Aorta (tissue), 5 donors: Measurements from ENCODE around the gene FOXO6. TPM values are rescaled to one million over a fixed set of nuclear protein-coding genes. Genes with fewer than 3 reads are reported as not detected.
"Not testable (repeated sequence)": the region's sequence is repeated elsewhere in the genome, so short reads cannot be mapped to it uniquely, and the experiment has no call there.

Experiments
- ATAC-seq: fragments of 200-7000 bp; cut with Tn5 transposase; one replicate; pipeline ENCODE4 v1.9.1; 2022; ENCODE audit warnings: moderate library complexity; ENCODE audit not compliant: low FRiP score
- DNase-seq, 2 donors: peaks; one replicate each; pipeline ENCODE4 v3.0.0-alpha.2; 2020
- H3K27ac ChIP-seq, 2 donors: one replicate each; pipeline ENCODE4 v1.5.1; 2013; ENCODE audit warnings: low read length in 2 of 2, mild to moderate bottlenecking in 2 of 2, moderate library complexity in 2 of 2, control low read depth in 1 of 2, inconsistent platforms in 1 of 2, low read depth in 1 of 2
- H3K27me3 ChIP-seq, 2 donors: one replicate each; pipeline ENCODE4 v1.6.1; 2013; ENCODE audit warnings: control low read depth in 1 of 2, low read length in 1 of 2, mild to moderate bottlenecking in 1 of 2, moderate library complexity in 1 of 2; ENCODE audit not compliant: insufficient read depth in 2 of 2, control insufficient read depth in 1 of 2
- H3K36me3 ChIP-seq, 2 donors: one replicate each; pipeline ENCODE4 v1.6.1; 2013; ENCODE audit warnings: control low read depth in 1 of 2, low read length in 1 of 2, mild to moderate bottlenecking in 1 of 2; ENCODE audit not compliant: insufficient read depth in 2 of 2, control insufficient read depth in 1 of 2
- H3K4me1 ChIP-seq, 2 donors: one replicate each; pipeline ENCODE4 v1.6.1; 2013; ENCODE audit warnings: low read length in 2 of 2, control low read depth in 1 of 2, mild to moderate bottlenecking in 1 of 2, moderate library complexity in 1 of 2; ENCODE audit not compliant: insufficient read depth in 2 of 2, control insufficient read depth in 1 of 2
- H3K4me3 ChIP-seq, 2 donors: one replicate each; pipeline ENCODE4 v1.5.1; 2013; ENCODE audit warnings: low read length in 2 of 2, control low read depth in 1 of 2, mild to moderate bottlenecking in 1 of 2
- H3K9me3 ChIP-seq: one replicate; pipeline ENCODE4 v1.6.1; 2013; ENCODE audit warnings: mild to moderate bottlenecking, low read length; ENCODE audit not compliant: control insufficient read depth
- WGBS, 2 donors: extraction: QIAGEN DNeasy Blood & Tissue Kit; methylation state at CpG; one replicate each; pipeline ENCODE4 v1.1.7; 2013; 5-methylcytosine and 5-hydroxymethylcytosine counted together
- intact Hi-C, 2 donors: fragments of 100-400 bp; cut with DNase I; formaldehyde crosslinking; loops; one replicate each; pipeline versions ENCODE4 v1.14.2 to v1.15.0; 2022
- polyA plus RNA-seq, 2 donors: library from polyadenylated mRNA; stranded (reverse); fragments of 200-250 nt; gene quantifications; one replicate each; pipeline ENCODE4 v1.2.3, GENCODE V29; 2013
- total RNA-seq, 2 donors: library from RNA; stranded (reverse); fragmentation: NEBNext Ultra II Directional; extraction: Animal tissue kit (Norgen Biotek cat#: 25700); gene quantifications; one replicate each; pipeline ENCODE4 v1.2.1, GENCODE V29; 2021
- donor health status: healthy with polysubstance abuse.
- donor health status: Bipolar disorder and iron deficiency.
- donor health status: DM: no; HTN: no; CAD: no.
- donor health status: DM: no; HTN: no; CAD: no.
- donor health status: DM: yes; HTN: yes; CAD: no.

The FOXO6 gene
- total and polyA plus RNA-seq, 4 donors: 0.13 to 3.3 (median 0.91) TPM

GRCh38 chr1:41328001-41328615 lies 33.1 kb upstream of the FOXO6 start:
- Histone ChIP-seq H3K27me3 (no peaks in the 10 kb centered on the region), H3K4me3 (no peak overlapping the region), H3K27ac (no peak overlapping the region), H3K36me3 (no peaks in the 10 kb centered on the region), H3K9me3 (no peaks in the 10 kb centered on the region), H3K4me1 (no peaks in the 10 kb centered on the region)
- intact Hi-C loops: no loop called here
- DNase-seq (no peak), ATAC-seq (no peak)
- 86 to 88% methylated on average over 7 of the region's 7 CpGs for WGBS, 2 donors

GRCh38 chr1:41328780-41329640 lies 32.2 kb upstream of the FOXO6 start:
- Histone ChIP-seq H3K4me3 (no peak overlapping the region), H3K9me3 (no peaks in the 10 kb centered on the region), H3K4me1 (no peaks in the 10 kb centered on the region), H3K27me3 (no peaks in the 10 kb centered on the region), H3K27ac (no peak overlapping the region), H3K36me3 (no peaks in the 10 kb centered on the region)
- intact Hi-C loops: no loop called here
- 94 to 95% methylated on average over 6 of the region's 6 CpGs for WGBS, 2 donors
- DNase-seq (no peak), ATAC-seq (no peak)

- intact Hi-C loops: no loop called here
- ATAC-seq: peak; percentile 7
- H3K4me1 ChIP-seq: no peaks in the 10 kb centered on the region
- H3K9me3 ChIP-seq: no peaks in the 10 kb centered on the region
- 90% methylated on average over 11 of the region's 11 CpGs for WGBS, 2 donors
- no peak overlapping the region for H3K27ac ChIP-seq
- DNase-seq: no peak
- no peak overlapping the region for H3K4me3 ChIP-seq
- H3K27me3 ChIP-seq: no peaks in the 10 kb centered on the region
- no peaks in the 10 kb centered on the region for H3K36me3 ChIP-seq
These were observed 31.3 kb upstream of the FOXO6 start for GRCh38 chr1:41329662-41330587.

GRCh38 chr1:41330588-41331545 lies 30.4 kb upstream of the FOXO6 start:
- ATAC-seq: no peak
- H3K4me1 ChIP-seq: no peaks in the 10 kb centered on the region
- intact Hi-C loops: no loop called here
- no peaks in the 10 kb centered on the region for H3K27me3 ChIP-seq
- no peak for DNase-seq
- 77 to 80% methylated on average over 17 of the region's 17 CpGs for WGBS, 2 donors
- no peak overlapping the region for H3K27ac ChIP-seq
- no peaks in the 10 kb centered on the region for H3K36me3 ChIP-seq
- H3K4me3 ChIP-seq: no peak overlapping the region
- no peaks in the 10 kb centered on the region for H3K9me3 ChIP-seq

GRCh38 chr1:41331546-41331917 lies 29.7 kb upstream of the FOXO6 start:
- no peak for DNase-seq
- no peak for ATAC-seq
- Histone ChIP-seq H3K36me3 (no peaks in the 10 kb centered on the region), H3K4me3 (no peak overlapping the region), H3K9me3 (no peaks in the 10 kb centered on the region), H3K27ac (no peak overlapping the region), H3K27me3 (no peaks in the 10 kb centered on the region), H3K4me1 (no peaks in the 10 kb centered on the region)
- WGBS, 2 donors: 89 to 93% methylated on average over 1 of the region's 1 CpG
- intact Hi-C loops: no loop called here

GRCh38 chr1:41332161-41332560 lies 29.1 kb upstream of the FOXO6 start:
- H3K9me3 ChIP-seq, H3K27me3 ChIP-seq, intact Hi-C loops, H3K4me3 ChIP-seq, H3K27ac ChIP-seq, H3K36me3 ChIP-seq, ATAC-seq, H3K4me1 ChIP-seq: not testable (repeated sequence)
- 95 to 98% methylated on average over 6 of the region's 6 CpGs for WGBS, 2 donors
- peak in 1 of 2 donors; percentile 26 for DNase-seq

- ATAC-seq (no peak), DNase-seq (no peak)
- no peaks in the 10 kb centered on the region for H3K9me3 ChIP-seq
- H3K4me3 ChIP-seq: no peak overlapping the region
- H3K27ac ChIP-seq: no peak overlapping the region
- no peaks in the 10 kb centered on the region for H3K27me3 ChIP-seq
- intact Hi-C loops: no loop called here
- 59% methylated on average over 6 of the region's 6 CpGs for WGBS, 2 donors
- H3K36me3 ChIP-seq: no peaks in the 10 kb centered on the region
- H3K4me1 ChIP-seq: no peaks in the 10 kb centered on the region
These were observed 28.0 kb upstream of the FOXO6 start for GRCh38 chr1:41333146-41333784.
